Vagina (tissue), 2 donors: ENCODE measurements around the gene CD200R1. TPM values are rescaled to one million over a fixed set of nuclear protein-coding genes. Genes with fewer than 3 reads are reported as not detected.

Source experiments
- DNase-seq, 2 donors: peaks; one replicate each; pipeline ENCODE4 v3.0.0-alpha.2; 2017; ENCODE audit errors: extremely low spot score in 2 of 2
- H3K27ac ChIP-seq: fragments of 200-600 bp; sonication (generic); one replicate; pipeline ENCODE4 v1.5.1; 2019
- H3K27me3 ChIP-seq: fragments of 200-600 bp; sonication (generic); one replicate; pipeline ENCODE4 v1.5.1; 2019
- H3K36me3 ChIP-seq, 2 donors: fragments of 200-600 bp; sonication (generic); one replicate each; pipeline ENCODE4 v1.5.1; 2017 to 2019
- H3K4me1 ChIP-seq: fragments of 200-600 bp; sonication (generic); one replicate; pipeline ENCODE4 v1.5.1; 2019
- H3K4me3 ChIP-seq, 2 donors: fragments of 200-600 bp; sonication (generic); 1 replicate in 1 of 2; 2 replicates in 1 of 2; pipeline ENCODE4 v1.5.1; 2016 to 2019
- H3K9me3 ChIP-seq: fragments of 200-600 bp; sonication (generic); one replicate; pipeline ENCODE4 v1.5.1; 2019
- CTCF ChIP-seq, 3 experiments: fragments of 450-650 bp in 2 of 3; fragments of 200-600 bp in 1 of 3; sonication (generic) in 1 of 3; IDR thresholded peaks; one replicate each; pipeline ENCODE4 v1.5.1; 2017 to 2019; ENCODE audit warnings: antibody characterized with exemption in 3 of 3, mild to moderate bottlenecking in 2 of 3, moderate library complexity in 2 of 3
- POLR2A ChIP-seq, 2 donors: fragments of 450-650 bp; IDR thresholded peaks; one replicate each; pipeline ENCODE4 v1.6.1; 2017; ENCODE audit warnings: antibody characterized with exemption in 2 of 2, mild to moderate bottlenecking in 2 of 2, moderate library complexity in 2 of 2
- POLR2AphosphoS5 ChIP-seq, 2 donors: sonication (generic); formaldehyde crosslinking; IDR thresholded peaks; one replicate each; pipeline ENCODE4 v1.9.0; 2017; ENCODE audit warnings: antibody characterized with exemption in 2 of 2, mild to moderate bottlenecking in 2 of 2, low read depth in 1 of 2; ENCODE audit not compliant: insufficient read depth in 1 of 2
- intact Hi-C: fragments of 100-400 bp; cut with DNase I; formaldehyde crosslinking; loops from one replicate; pipeline ENCODE4 v1.15.1; 2023
- total RNA-seq: library from RNA; depleted of rRNA; stranded (reverse); fragments of >200 nt; gene quantifications from one replicate; pipeline ENCODE4 v1.2.3, GENCODE V29; 2016

The CD200R1 gene
- total RNA-seq, 1 donor from 2014 or later = 0.49 TPM

- H3K4me3 ChIP-seq = no peak overlapping the region
- no peaks in the 10 kb centered on the region for H3K9me3 ChIP-seq
- peaks cover 14% of the 10 kb centered on the region for H3K4me1 ChIP-seq
- TF ChIP-seq CTCF (IDR thresholded peaks at IDR 0.05) (no peak), POLR2A (IDR thresholded peaks at IDR 0.05) (no peak), POLR2AphosphoS5 (IDR thresholded peaks at IDR 0.05; ENCODE audit: insufficient read depth in 1 of 2, low read depth in 1 of 2) (no peak)
- DNase-seq = no peak
- intact Hi-C loops = loop anchor here (10.0 kb wide), 1 partner anchor 343 kb away; the partner anchor contains the start of gene CCDC80
- H3K27me3 ChIP-seq = no peaks in the 10 kb centered on the region
- no peaks in the 10 kb centered on the region for H3K36me3 ChIP-seq
- no peak overlapping the region for H3K27ac ChIP-seq
Measured at GRCh38 chr3:112987710-112988334, 12.9 kb upstream of the CD200R1 start.

GRCh38 chr3:112984485-112984884 is 9.6 kb upstream of the CD200R1 start:
- H3K27me3 ChIP-seq = no peaks in the 10 kb centered on the region
- no peaks in the 10 kb centered on the region for H3K4me1 ChIP-seq
- no peak for TF ChIP-seq POLR2AphosphoS5 (IDR thresholded peaks at IDR 0.05; ENCODE audit: insufficient read depth in 1 of 2, low read depth in 1 of 2)
- no peak for TF ChIP-seq CTCF (IDR thresholded peaks at IDR 0.05)
- no peak for TF ChIP-seq POLR2A (IDR thresholded peaks at IDR 0.05)
- intact Hi-C loops = loop anchor here (10.0 kb wide), 1 partner anchor 340 kb away; the partner anchor contains the start of gene CCDC80
- DNase-seq = no peak
- H3K36me3 ChIP-seq = no peaks in the 10 kb centered on the region
- H3K9me3 ChIP-seq = no peaks in the 10 kb centered on the region
- H3K27ac ChIP-seq = no peak overlapping the region
- no peak overlapping the region for H3K4me3 ChIP-seq

GRCh38 chr3:112982710-112983109 is 7.8 kb upstream of the CD200R1 start:
- no peak overlapping the region for H3K27ac ChIP-seq
- no peaks in the 10 kb centered on the region for H3K36me3 ChIP-seq
- TF ChIP-seq POLR2AphosphoS5 (IDR thresholded peaks at IDR 0.05; ENCODE audit: insufficient read depth in 1 of 2, low read depth in 1 of 2) = no peak
- TF ChIP-seq POLR2A (IDR thresholded peaks at IDR 0.05) = no peak
- TF ChIP-seq CTCF (IDR thresholded peaks at IDR 0.05) = no peak
- H3K4me1 ChIP-seq = no peaks in the 10 kb centered on the region
- H3K9me3 ChIP-seq = no peaks in the 10 kb centered on the region
- intact Hi-C loops = loop anchor here (10.0 kb wide), 1 partner anchor 338 kb away; the partner anchor contains the start of gene CCDC80
- no peaks in the 10 kb centered on the region for H3K27me3 ChIP-seq
- H3K4me3 ChIP-seq = no peak overlapping the region
- no peak for DNase-seq

GRCh38 chr3:112980080-112980479 is 5.2 kb upstream of the CD200R1 start:
- DNase-seq = no peak
- Histone ChIP-seq H3K36me3 (no peaks in the 10 kb centered on the region), H3K9me3 (no peaks in the 10 kb centered on the region), H3K4me1 (no peaks in the 10 kb centered on the region), H3K27me3 (no peaks in the 10 kb centered on the region), H3K27ac (no peak overlapping the region), H3K4me3 (no peak overlapping the region)
- TF ChIP-seq CTCF (IDR thresholded peaks at IDR 0.05) = no peak
- no peak for TF ChIP-seq POLR2AphosphoS5 (IDR thresholded peaks at IDR 0.05; ENCODE audit: insufficient read depth in 1 of 2, low read depth in 1 of 2)
- TF ChIP-seq POLR2A (IDR thresholded peaks at IDR 0.05) = no peak
- intact Hi-C loops = loop anchor here (10.0 kb wide), 1 partner anchor 335 kb away; the partner anchor contains the start of gene CCDC80

- no peaks in the 10 kb centered on the region for H3K36me3 ChIP-seq
- no peak overlapping the region for H3K27ac ChIP-seq
- TF ChIP-seq POLR2A (IDR thresholded peaks at IDR 0.05) (no peak), CTCF (IDR thresholded peaks at IDR 0.05) (peak; percentile 67 to 82 (median 69)), POLR2AphosphoS5 (IDR thresholded peaks at IDR 0.05; ENCODE audit: insufficient read depth in 1 of 2, low read depth in 1 of 2) (no peak)
- H3K4me1 ChIP-seq = no peaks in the 10 kb centered on the region
- H3K4me3 ChIP-seq = no peak overlapping the region
- intact Hi-C loops = loop anchor here (10.0 kb wide), 1 partner anchor 245 kb away; no protein-coding TSS in a partner anchor
- no peaks in the 10 kb centered on the region for H3K27me3 ChIP-seq
- no peak for DNase-seq
- no peaks in the 10 kb centered on the region for H3K9me3 ChIP-seq
Measured at GRCh38 chr3:112979244-112979832, 4.4 kb upstream of the CD200R1 start.
